K562 (cell line): ENCODE results near the gene GNA14. TPM values are rescaled to one million over a fixed set of nuclear protein-coding genes. Genes with fewer than 3 reads are reported as not detected.
A peak's percentile ranks its signal among the peaks of the same experiment; 100 is the strongest.

Experiments
- ATAC-seq: fragments of 200-7000 bp; cut with Tn5 transposase; 3 replicates; pipeline ENCODE4 v1.9.1; 2020; ENCODE audit warnings: moderate library complexity
- BruUV-seq: library from RNA; stranded (reverse); fragments of 400-500 nt; replicated peaks from 2 replicates; lab custom pipeline; 2021; lab: Mats Ljungman, UMichigan
- CTCF ChIA-PET: fragments of 300-600 bp; formaldehyde crosslinking; extraction: SDS; loops from one replicate; lab custom pipeline; 2021; ENCODE audit warnings: low intra/inter-chr PET ratio; lab: Yijun Ruan, JAX
- POLR2A ChIA-PET: fragments of 300-600, 350-650 bp; sonication (Branson Sonifier 250); formaldehyde crosslinking; extraction: SDS; loops from one replicate; lab custom pipeline; 2021; ENCODE audit warnings: antibody characterized with exemption, inconsistent platforms; lab: Yijun Ruan, JAX
- DNase-seq, 4 experiments: peaks; one replicate each; pipeline versions ENCODE4 v3.0.0 to v3.0.0-alpha.2; 2011 to 2018; ENCODE audit warnings: low spot score in 3 of 4, mixed read lengths in 3 of 4; ENCODE audit errors: extremely low read depth in 1 of 4
- FAIRE-seq: peaks from 2 replicates; lab custom pipeline; 2011; peaks lifted over from hg19 to GRCh38; lab: Jason Lieb, UNC
- H2AFZ ChIP-seq: 2 replicates; pipeline ENCODE4 v1.6.0; 2011; ENCODE audit warnings: low read depth, low read length, control low read depth, inconsistent platforms
- H3K27ac ChIP-seq: fragments of 200-600 bp; 3 replicates; pipeline ENCODE4 v1.8.0; 2011; ENCODE audit warnings: low read depth, mild to moderate bottlenecking, control low read depth, inconsistent platforms, low read length, moderate library complexity, mixed read lengths; ENCODE audit errors: extremely low read depth
- H3K27me3 ChIP-seq, 2 experiments: fragments of 300-600 bp in 1 of 2; 2 replicates in 1 of 2; 3 replicates in 1 of 2; pipeline versions ENCODE4 v1.6.0 to v1.8.0; 2011; ENCODE audit warnings: inconsistent platforms in 2 of 2, low read length in 2 of 2, mild to moderate bottlenecking in 1 of 2, mixed read lengths in 1 of 2, moderate library complexity in 1 of 2; ENCODE audit not compliant: control insufficient read depth in 2 of 2, insufficient read depth in 2 of 2
- H3K36me3 ChIP-seq: fragments of 300-600 bp; 3 replicates; pipeline ENCODE4 v1.8.0; 2011; ENCODE audit warnings: mild to moderate bottlenecking, low read length, inconsistent platforms; ENCODE audit not compliant: control insufficient read depth, insufficient read depth
- H3K4me1 ChIP-seq, 2 experiments: fragments of 200-600 bp in 1 of 2; replicated peaks in 1 of 2; 2 replicates in 1 of 2; 3 replicates in 1 of 2; pipeline versions ENCODE4 v1.5.1 to v1.8.0; 2011; ENCODE audit warnings: inconsistent platforms in 2 of 2, low read length in 2 of 2, mild to moderate bottlenecking in 1 of 2, mixed read lengths in 1 of 2, moderate library complexity in 1 of 2; ENCODE audit not compliant: control insufficient read depth in 2 of 2, insufficient read depth in 2 of 2
- H3K4me2 ChIP-seq: 2 replicates; pipeline ENCODE4 v1.6.1; 2011; ENCODE audit warnings: low read length, control low read depth, inconsistent platforms, mixed read lengths; ENCODE audit not compliant: insufficient read depth
- H3K4me3 ChIP-seq: fragments of 200-600 bp; sonication (generic), shearing (Covaris generic); 2 replicates; pipeline ENCODE4 v1.5.1; 2016; ENCODE audit warnings: control low read depth, inconsistent platforms
- H3K79me2 ChIP-seq: fragments of 200-600 bp; 3 replicates; pipeline ENCODE4 v1.8.0; 2011; ENCODE audit warnings: low read length, inconsistent platforms; ENCODE audit not compliant: control insufficient read depth, insufficient read depth
- H3K9ac ChIP-seq, 2 experiments: 2 replicates each; pipeline versions ENCODE4 v1.6.0 to v1.6.1; 2011; ENCODE audit warnings: low read depth in 2 of 2, low read length in 2 of 2, control low read depth in 1 of 2, inconsistent platforms in 1 of 2, mild to moderate bottlenecking in 1 of 2, mixed read lengths in 1 of 2; ENCODE audit not compliant: insufficient read depth in 1 of 2
- H3K9me1 ChIP-seq: one replicate; pipeline ENCODE4 v1.6.0; 2011; ENCODE audit warnings: inconsistent platforms, mild to moderate bottlenecking, low read length, moderate library complexity; ENCODE audit not compliant: control insufficient read depth, insufficient read depth
- H3K9me3 ChIP-seq: replicated peaks from 2 replicates; pipeline ENCODE4 v1.5.1; 2011; ENCODE audit warnings: low read depth, low read length, inconsistent platforms; ENCODE audit not compliant: control insufficient read depth, insufficient read depth
- H4K20me1 ChIP-seq: replicated peaks from 2 replicates; pipeline ENCODE4 v1.6.1; 2011; ENCODE audit warnings: low read length, inconsistent platforms, mixed read lengths; ENCODE audit not compliant: control insufficient read depth, insufficient read depth
- CTCF ChIP-seq, 3 experiments: IDR thresholded peaks in 2 of 3; conservative IDR thresholded peaks in 1 of 3; 2 replicates each; pipeline ENCODE4 v1.5.1; 2011 to 2012; ENCODE audit warnings: low read length in 3 of 3, mild to moderate bottlenecking in 3 of 3, control low read depth in 2 of 3, improper control_type of control experiment in 1 of 3, inconsistent platforms in 1 of 3, low read depth in 1 of 3, mixed read lengths in 1 of 3, moderate library complexity in 1 of 3; ENCODE audit not compliant: insufficient read depth in 2 of 3
- KAT2B ChIP-seq: IDR thresholded peaks from one replicate; pipeline ENCODE4 v1.6.1; 2012; ENCODE audit warnings: low read depth, mild to moderate bottlenecking, control low read depth, inconsistent platforms, low read length, moderate library complexity
- TRIM28 ChIP-seq: fragments of 450-650 bp; IDR thresholded peaks from 2 replicates; pipeline ENCODE4 v1.6.1; 2017
- ZBTB12 ChIP-seq: fragments of 250-450 bp; sonication (Bioruptor Pico); IDR thresholded peaks from 2 replicates; pipeline ENCODE4 v1.4.0; 2020
- ZNF583 ChIP-seq: fragments of 250-450 bp; sonication (Bioruptor Pico); IDR thresholded peaks from 2 replicates; pipeline ENCODE4 v1.4.0; 2020
- WGBS: fragments of 100-300 bp; shearing (Covaris generic); methylation state at CpG from one replicate; pipeline ENCODE4 v1.1.6; 2016; ENCODE audit warnings: low coverage, mixed read lengths; ENCODE audit not compliant: insufficient coverage; ENCODE audit errors: missing lambda C conversion rate; 5-methylcytosine and 5-hydroxymethylcytosine counted together
- in situ Hi-C: fragments of 300-500 bp; cut with MboI; formaldehyde crosslinking; loops from 4 replicates; pipeline ENCODE4 v1.15.0; 2018; ENCODE audit warnings: inconsistent platforms, mixed read lengths
- intact Hi-C: fragments of 100-400 bp; cut with micrococcal nuclease; formaldehyde crosslinking; loops from 2 replicates; pipeline ENCODE4 v1.14.2; 2022
- polyA plus RNA-seq, 8 experiments: library from polyadenylated mRNA; depleted of rRNA in 4 of 8; stranded (reverse) in 5 of 8; unstranded in 3 of 8; fragments of >200 nt; fragmentation: Nextera tagmentation in 2 of 8; fragmentation: Illumina TruSeq in 1 of 8; extraction: Ambion mirVana in 2 of 8; extraction: Trizol in 1 of 8; gene quantifications; 2 replicates each; pipeline versions ENCODE4 v1.2.1 to v1.2.3, GENCODE V29; 2011 to 2014; ENCODE audit warnings: inconsistent platforms in 1 of 8, missing spikeins in 1 of 8
- total RNA-seq, 7 experiments: library from RNA; depleted of rRNA in 6 of 7; stranded (reverse); fragments of >200 nt in 6 of 7; fragmentation: Illumina TruSeq in 2 of 7; extraction: Trizol in 2 of 7; gene quantifications; 2 replicates each; pipeline versions ENCODE4 v1.2.1 to v1.2.3, GENCODE V29; 2011 to 2021; ENCODE audit warnings: low replicate concordance in 1 of 7

GNA14 gene
- total and polyA plus RNA-seq, 9 of the 15 experiments (the other 6 are each of a cell fraction or from before 2014, with no cell fraction given): 0.03 to 0.11 (median 0.03) TPM; not detected in 6

GRCh38 chr9:77541600-77541999 is 106.5 kb downstream of the GNA14 start:
- H3K36me3 ChIP-seq: no peaks in the 10 kb centered on the region
- intact Hi-C loops: no loop called here
- DNase-seq: no peak
- H3K27me3 ChIP-seq: no peaks in the 10 kb centered on the region
- no peaks in the 10 kb centered on the region for H3K79me2 ChIP-seq
- POLR2A ChIA-PET: no interaction called here
- no peaks in the 10 kb centered on the region for H3K9me3 ChIP-seq
- TF ChIP-seq CTCF (IDR thresholded peaks at IDR 0.05 in 2 of 3, conservative IDR thresholded peaks at IDR 0.05 in 1 of 3; ENCODE audit: insufficient read depth in 2 of 3, low read depth in 1 of 3, low read length in 3 of 3) (no peak), ZBTB12 (CRISPR knock-in tag) (no peak), KAT2B (no peak), ZNF583 (CRISPR knock-in tag) (peak; percentile 87), TRIM28 (peak; percentile 74; the same call in 1 of the 2 replicates)
- no peak overlapping the region for H3K4me2 ChIP-seq
- no peaks in the 10 kb centered on the region for H4K20me1 ChIP-seq
- CTCF ChIA-PET: no interaction called here
- no peak overlapping the region for H3K9ac ChIP-seq
- no peak overlapping the region for H3K4me3 ChIP-seq
- H3K27ac ChIP-seq: no peak overlapping the region
- no peak for FAIRE-seq
- H3K4me1 ChIP-seq: no peaks in the 10 kb centered on the region
- no peak for ATAC-seq
- no peaks in the 10 kb centered on the region for H3K9me1 ChIP-seq
- WGBS: 0% methylated on average over 1 of the region's 1 CpG
- no TSS peak for BruUV-seq
- in situ Hi-C loops: no loop called here
- no peak overlapping the region for H2AFZ ChIP-seq
